Regular cardiac myocyte (primary cell): ENCODE results near the gene ZNF30. TPM values are rescaled to one million over a fixed set of nuclear protein-coding genes. Genes with fewer than 3 reads are reported as not detected.

ENCODE experiments used
- total RNA-seq: library from RNA; depleted of rRNA; stranded (reverse); fragments of >200 nt; gene quantifications from 2 replicates; pipeline ENCODE4 v1.2.3, GENCODE V29; 2014

Gene ZNF30
- 2.7 and 3.1 TPM in 2 replicates for total RNA-seq

DNA sequence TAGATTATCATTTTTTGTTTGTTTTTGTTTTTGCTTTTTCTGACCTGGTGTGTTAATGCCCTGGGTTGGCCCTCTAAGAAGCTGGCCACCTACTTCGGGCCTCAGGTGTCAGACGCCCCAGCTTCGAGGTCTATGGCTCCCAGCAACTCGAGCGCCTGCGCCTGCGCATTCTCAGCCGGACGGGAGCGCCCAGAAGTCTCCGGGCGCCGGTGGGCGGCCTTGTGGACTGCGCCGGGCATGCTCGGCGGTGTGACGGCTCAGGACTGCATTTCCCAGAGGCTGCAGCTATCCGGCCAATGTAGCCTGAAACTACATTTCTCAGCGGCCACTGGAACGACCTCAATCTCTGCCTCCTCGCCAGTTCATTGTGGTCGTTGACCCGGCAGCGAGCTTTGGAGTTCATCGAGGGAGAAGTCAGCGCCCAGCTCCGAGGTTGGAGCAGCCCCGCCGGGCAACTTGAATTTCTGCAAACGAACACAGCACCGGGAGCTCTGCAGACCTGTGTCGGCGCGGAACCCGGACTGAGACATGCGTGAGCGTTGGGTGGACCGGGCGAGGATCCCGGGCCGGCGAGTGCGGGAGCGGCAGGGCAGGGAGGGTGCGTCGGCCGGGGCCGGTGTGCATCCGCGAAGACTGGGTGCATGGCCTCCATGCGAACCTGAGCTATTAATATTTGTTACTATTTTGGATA lies at the start of gene ZNF30:
TSS of gene ZNF30 (plus strand) at position 219 of the 691 bp plus-strand sequence. CDS start 3,045 bp downstream, outside the sequence.

DNA sequence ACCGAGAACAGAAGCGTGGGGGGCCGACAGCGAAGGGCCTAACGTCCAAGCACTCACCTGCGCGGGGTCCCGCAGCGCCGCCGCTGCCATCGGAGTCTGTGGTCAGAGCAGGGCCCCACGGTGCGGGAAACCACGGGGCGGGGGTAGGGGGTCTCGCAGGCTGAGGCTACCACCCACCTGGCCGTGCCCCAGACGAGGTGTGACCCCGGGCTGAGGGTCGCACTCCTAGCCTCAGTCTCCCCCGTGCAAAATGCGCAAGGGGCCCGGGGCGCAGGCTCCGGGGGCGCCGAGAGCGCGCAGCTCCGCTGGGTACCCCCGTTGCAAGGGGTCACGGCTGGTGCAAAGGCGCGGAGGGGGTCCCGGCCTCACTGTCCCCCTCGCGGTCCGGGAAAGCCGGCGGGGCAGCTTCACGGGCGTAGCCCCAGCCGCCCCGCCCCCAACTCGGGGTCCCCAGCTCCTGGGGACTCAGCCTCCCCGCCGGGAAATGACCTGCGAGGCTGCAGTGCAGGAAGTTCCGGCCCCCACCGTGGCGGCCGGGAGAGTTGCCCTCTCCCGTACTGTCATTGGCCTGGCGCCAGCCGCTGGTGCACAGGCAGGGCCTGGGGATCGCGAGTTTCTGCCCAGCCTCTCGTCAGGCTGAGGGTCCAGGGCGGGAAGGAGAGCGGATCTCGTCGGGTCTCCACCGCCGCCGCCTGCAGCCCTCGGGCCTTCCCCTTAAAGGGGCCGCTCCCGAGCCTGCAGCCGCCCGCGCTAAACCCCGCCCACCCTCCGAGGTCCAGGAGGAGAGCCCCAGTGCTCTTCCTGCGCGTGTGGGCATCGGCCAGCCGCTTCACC lies 37.1 kb downstream of the ZNF30 start, which contains the start of gene ZNF792:
TSS of gene ZNF792 (minus strand) at position 657 of the 834 bp plus-strand sequence. CDS start at position 90, 567 bp downstream.

Other genes starting within 250 kb of the ZNF30 start
- gene SCGB2B2, start 249.7 kb upstream of the ZNF30 start, total RNA-seq = not detected in 2 replicates
- gene ZNF302, start 249.2 kb upstream of the ZNF30 start, total RNA-seq = 9.4 and 14.9 TPM in 2 replicates
- 13.8 and 25.9 TPM in 2 replicates for gene ZNF181, start 192.7 kb upstream of the ZNF30 start, total RNA-seq
- gene ZNF599, start 153.7 kb upstream of the ZNF30 start, total RNA-seq = 3.6 and 5.9 TPM in 2 replicates
- gene ZNF792, start 37.3 kb downstream of the ZNF30 start, total RNA-seq = 4.8 and 5.6 TPM in 2 replicates
- gene GRAMD1A, start 73.4 kb downstream of the ZNF30 start, total RNA-seq = 14.2 and 23.1 TPM in 2 replicates
- 1.3 and 2.3 TPM in 2 replicates for gene SCN1B, start 103.6 kb downstream of the ZNF30 start, total RNA-seq
- gene HPN, start 114.8 kb downstream of the ZNF30 start, total RNA-seq = under 0.01 TPM in 1 of 2 replicates, not detected in the other
- gene FXYD3, start 188.9 kb downstream of the ZNF30 start, total RNA-seq = 0.38 TPM in 1 of 2 replicates, not detected in the other
- gene LGI4, start 208.2 kb downstream of the ZNF30 start, total RNA-seq = under 0.01 and 3.7 TPM in 2 replicates
- gene FXYD1, start 211.9 kb downstream of the ZNF30 start, total RNA-seq = 0.58 and 1.4 TPM in 2 replicates
- gene FXYD7, start 216.4 kb downstream of the ZNF30 start, total RNA-seq = not detected in 2 replicates
- 11.8 and 16.3 TPM in 2 replicates for gene FXYD5, start 227.8 kb downstream of the ZNF30 start, total RNA-seq